Fibroblast of pulmonary artery (primary cell): Measurements from ENCODE around the gene NDUFA8.

Experiments
- DNase-seq: peaks from one replicate; pipeline ENCODE4 v3.0.0-alpha.2; 2010; ENCODE audit warnings: low read depth
- H3K4me3 ChIP-seq: replicated peaks from 2 replicates; pipeline ENCODE4 v1.5.1; 2011; ENCODE audit warnings: low read depth, mild to moderate bottlenecking, control low read depth, low read length, moderate library complexity
- TF ChIP-seq, protein P1 (sequence below): IDR thresholded peaks from 2 replicates; pipeline ENCODE4 v1.5.1; 2011; ENCODE audit warnings: mild to moderate bottlenecking, control low read depth, low read length, inconsistent platforms; ENCODE audit errors: missing control alignments

Gene NDUFA8

DNA sequence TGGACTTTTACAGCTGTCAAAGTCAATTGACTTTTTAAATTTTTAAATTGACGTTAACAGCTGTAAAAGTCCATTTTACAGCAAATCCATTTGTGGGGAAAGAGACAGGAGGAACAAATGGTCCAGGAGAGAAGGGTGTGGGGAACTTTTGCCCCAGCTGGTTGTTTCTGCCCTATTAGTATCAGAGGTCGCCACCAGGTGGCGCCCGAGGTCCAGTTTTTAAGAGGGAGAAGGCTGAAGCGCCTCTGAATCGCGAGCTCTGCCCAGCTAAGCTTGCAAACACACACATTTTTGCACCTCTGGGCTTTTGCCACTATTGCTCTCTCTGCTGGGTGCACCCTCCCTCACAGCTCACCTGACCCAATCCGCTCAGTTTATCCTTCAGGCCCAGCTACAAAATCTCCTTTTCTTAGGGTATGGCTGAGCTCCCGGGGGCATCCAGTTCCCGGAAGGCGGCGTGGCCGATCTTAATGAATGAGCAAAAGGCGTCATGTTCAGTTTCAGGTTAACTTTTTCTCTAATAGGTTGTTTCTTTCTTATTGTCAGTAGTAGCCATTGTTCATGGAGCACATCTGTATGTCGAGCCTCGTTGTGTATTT is 60.2 kb downstream of the NDUFA8 start:
- peak; percentile 82 for DNase-seq
- H3K4me3 ChIP-seq, result no peak overlapping the region
- TF ChIP-seq, protein P1, sequence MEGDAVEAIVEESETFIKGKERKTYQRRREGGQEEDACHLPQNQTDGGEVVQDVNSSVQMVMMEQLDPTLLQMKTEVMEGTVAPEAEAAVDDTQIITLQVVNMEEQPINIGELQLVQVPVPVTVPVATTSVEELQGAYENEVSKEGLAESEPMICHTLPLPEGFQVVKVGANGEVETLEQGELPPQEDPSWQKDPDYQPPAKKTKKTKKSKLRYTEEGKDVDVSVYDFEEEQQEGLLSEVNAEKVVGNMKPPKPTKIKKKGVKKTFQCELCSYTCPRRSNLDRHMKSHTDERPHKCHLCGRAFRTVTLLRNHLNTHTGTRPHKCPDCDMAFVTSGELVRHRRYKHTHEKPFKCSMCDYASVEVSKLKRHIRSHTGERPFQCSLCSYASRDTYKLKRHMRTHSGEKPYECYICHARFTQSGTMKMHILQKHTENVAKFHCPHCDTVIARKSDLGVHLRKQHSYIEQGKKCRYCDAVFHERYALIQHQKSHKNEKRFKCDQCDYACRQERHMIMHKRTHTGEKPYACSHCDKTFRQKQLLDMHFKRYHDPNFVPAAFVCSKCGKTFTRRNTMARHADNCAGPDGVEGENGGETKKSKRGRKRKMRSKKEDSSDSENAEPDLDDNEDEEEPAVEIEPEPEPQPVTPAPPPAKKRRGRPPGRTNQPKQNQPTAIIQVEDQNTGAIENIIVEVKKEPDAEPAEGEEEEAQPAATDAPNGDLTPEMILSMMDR, result peak; percentile 78

DNA sequence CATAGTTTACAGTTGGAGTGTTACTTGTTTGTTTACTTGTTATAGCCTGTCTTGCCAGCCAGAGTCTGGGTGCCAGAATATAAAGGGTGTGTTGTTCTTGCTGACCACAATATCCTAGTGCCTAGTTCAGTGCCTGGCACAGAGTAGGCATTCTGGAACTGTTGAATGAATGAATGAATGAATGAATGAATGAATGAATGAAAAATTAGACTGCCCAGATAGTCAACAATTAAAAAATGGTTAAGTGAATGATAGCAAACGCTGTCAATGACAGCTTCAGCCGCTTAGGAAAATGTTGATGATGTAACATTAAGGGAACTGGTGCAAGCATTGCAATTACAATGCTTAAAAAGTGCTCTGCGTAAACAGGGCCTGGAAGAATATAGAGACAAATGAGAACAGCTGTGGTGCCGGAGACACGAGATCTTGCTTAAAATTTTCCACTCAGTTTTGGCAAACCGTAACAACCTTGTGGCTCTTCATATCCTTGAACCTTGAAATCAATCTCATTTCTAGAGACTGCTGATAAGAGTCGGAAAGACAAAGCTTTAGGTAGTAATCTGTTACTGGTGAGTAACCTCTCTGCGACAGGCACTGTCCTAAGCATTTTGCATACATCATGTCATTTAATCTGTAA is 61.8 kb downstream of the NDUFA8 start:
- no peak overlapping the region for H3K4me3 ChIP-seq
- DNase-seq, result no peak
- TF ChIP-seq, protein P1, result no peak

DNA sequence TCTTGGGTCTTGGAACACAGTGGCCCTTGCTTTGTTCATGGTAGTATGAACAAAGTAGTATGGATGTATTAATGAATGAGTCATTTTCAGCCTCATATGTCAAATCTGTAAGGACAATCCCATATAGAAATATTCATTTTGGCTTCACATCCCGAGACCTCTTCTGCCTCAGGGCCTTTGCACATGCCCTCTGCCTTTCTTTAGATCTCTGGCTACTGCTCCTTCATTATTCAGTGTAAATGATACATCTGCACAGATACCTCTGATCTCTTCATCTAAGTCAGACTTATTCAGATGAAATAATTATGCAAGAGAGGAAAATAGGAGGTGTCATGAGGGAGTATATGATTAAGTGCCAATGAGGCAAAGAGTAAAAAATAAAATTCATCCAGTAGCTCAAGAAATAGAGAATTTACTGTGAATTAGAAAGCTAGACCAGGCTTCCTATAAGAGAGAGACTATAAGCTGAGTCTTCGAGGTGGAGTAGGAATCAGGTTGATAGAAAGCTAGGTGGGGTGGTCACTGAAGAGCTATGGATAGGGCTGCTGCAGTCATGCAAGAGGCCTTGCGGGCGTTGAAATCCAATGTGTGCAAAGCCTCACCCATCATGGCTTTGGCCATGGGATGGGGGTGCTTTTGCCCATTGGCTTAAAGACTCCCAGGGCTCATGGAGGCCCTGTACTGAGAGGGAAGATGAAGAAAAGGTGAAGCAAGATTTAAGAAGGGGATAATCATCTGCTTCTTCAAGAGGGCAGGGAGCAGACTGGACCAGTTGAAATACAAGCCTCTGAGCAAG is 62.8 kb downstream of the NDUFA8 start:
- H3K4me3 ChIP-seq, result no peak overlapping the region
- TF ChIP-seq, protein P1, result no peak
- DNase-seq, result no peak

DNA sequence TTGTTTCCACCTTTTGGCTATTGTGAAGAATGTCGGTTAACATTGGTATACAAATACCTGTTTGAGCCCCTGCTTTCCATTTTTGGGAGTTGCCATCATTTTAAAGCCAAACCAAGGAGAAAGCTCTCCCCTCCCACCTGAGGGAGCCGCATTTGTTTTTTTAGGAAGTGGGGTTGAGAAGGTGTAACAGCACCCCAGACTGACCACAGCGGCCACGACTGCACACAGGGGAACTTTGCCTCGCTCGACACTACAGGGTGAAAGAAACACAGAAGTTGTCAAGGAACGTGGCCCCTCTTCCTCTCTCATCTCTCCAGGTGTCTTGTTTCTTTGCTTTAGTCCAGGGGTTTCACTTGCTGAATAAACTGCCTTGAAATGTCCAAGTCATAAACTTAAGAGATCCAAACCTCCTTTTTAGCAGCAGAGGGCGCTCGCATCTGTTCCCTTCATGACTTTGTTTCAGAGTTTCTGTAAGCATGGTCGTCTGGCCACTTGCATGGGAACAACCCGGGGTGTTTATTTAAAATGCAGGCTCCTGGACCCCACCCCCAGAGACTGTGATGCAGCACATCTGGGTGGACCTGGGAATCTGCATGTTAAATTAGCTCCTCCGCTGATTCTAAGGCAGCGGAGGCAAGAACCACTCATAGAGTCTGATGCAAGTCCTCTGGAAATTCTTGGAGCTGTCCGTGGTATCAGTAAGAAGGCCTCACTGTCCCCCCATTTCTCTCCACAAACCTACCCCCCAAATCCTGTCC is 64.4 kb downstream of the NDUFA8 start:
- no peak overlapping the region for H3K4me3 ChIP-seq
- peak; percentile 79 for DNase-seq
- TF ChIP-seq, protein P1, result peak; percentile 77
